Islet of Langerhans (tissue), 1 donor: ENCODE results near the gene SERPINE1.

ENCODE experiments used
- FAIRE-seq: peaks from one replicate; lab custom pipeline; 2011; peaks lifted over from hg19 to GRCh38; lab: Jason Lieb, UNC

SERPINE1 gene

GRCh38 chr7:101156866-101157589 lies 30.1 kb downstream of the SERPINE1 start:
- no peak for FAIRE-seq

- FAIRE-seq: no peak
These were observed 33.1 kb downstream of the SERPINE1 start for GRCh38 chr7:101159696-101160674.

GRCh38 chr7:101160910-101161309 lies 34.0 kb downstream of the SERPINE1 start:
- FAIRE-seq: no peak

DNA sequence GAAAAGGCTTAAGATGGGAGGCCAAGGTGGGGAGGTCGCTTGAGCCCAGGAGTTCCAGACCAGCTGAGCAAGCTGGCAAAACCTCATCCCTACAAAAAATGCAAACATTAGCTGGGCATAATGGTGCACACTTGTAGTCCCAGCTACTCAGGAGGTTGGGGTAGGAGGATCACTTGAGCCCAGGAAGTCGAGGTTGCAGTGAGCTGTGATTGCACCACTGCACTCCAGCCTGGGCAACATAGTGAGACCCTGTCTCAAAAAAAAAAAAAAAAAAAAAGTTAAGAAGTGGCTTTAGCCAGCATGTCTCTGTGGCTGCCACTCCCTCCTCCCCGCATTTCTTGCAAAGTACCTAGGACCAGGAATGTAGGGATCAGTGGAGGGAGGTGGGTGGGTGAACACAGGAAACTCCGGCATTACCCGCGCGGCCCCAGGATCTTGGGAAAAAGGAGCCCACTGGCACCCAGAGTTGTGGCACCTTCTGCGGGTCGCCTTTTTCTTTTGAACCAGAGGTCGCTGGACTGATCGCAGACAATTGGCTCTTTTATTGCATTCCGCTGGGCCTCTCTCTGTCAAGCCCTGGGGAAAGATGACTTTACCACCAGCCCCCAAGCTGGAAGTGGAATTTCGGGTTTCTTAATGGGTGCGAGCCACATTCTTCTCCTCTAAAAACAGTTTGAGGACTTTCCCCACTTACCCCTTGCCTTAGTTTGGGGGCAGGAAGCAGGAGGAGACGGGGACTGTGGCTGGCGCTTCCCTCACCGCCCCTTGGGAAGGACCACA lies 35.0 kb downstream of the SERPINE1 start:
- FAIRE-seq: no peak

GRCh38 chr7:101162551-101163278 lies 35.8 kb downstream of the SERPINE1 start:
- FAIRE-seq: no peak

DNA sequence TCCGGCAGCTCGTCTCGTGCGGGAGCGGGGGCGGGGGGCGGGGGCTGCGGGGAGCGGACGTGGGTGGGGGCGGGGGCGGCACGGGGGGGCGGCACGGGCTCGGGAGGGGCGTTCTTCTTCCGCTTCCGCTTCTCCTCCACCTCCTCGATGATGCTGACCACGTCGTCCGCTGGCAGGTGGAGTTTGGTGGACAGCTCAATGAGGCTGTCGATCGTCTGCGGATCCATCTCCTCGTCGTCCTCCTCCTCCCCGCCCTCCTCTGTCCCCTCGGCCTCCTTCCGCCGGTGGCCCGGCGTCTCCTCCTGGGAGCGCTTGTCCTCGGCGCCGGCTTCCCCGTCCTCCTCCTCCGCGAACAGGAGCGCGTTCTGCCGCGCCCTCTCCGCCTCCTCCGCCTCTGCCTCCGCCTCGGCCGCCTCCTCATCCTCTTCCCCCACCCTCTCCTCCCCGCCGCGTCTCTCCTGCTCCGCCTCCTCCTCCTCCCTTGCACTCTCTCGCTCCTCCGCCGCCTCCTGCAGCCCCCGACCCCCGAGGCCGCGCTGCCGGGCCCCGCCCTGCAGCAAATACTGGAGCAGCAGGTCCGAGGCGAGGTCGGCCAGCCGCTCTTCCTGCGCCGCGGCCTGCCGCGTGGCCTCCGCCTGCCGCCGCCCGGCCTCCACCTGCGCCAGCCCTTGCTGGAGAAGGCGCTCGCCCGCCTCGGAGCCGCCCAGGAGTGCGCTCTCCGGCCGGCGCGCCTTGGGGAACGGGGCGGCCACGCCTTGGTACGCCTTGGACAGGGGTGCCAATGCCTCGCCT lies 36.6 kb downstream of the SERPINE1 start:
- no peak for FAIRE-seq

- FAIRE-seq: no peak
These were observed 37.4 kb downstream of the SERPINE1 start for GRCh38 chr7:101164071-101164840.

DNA sequence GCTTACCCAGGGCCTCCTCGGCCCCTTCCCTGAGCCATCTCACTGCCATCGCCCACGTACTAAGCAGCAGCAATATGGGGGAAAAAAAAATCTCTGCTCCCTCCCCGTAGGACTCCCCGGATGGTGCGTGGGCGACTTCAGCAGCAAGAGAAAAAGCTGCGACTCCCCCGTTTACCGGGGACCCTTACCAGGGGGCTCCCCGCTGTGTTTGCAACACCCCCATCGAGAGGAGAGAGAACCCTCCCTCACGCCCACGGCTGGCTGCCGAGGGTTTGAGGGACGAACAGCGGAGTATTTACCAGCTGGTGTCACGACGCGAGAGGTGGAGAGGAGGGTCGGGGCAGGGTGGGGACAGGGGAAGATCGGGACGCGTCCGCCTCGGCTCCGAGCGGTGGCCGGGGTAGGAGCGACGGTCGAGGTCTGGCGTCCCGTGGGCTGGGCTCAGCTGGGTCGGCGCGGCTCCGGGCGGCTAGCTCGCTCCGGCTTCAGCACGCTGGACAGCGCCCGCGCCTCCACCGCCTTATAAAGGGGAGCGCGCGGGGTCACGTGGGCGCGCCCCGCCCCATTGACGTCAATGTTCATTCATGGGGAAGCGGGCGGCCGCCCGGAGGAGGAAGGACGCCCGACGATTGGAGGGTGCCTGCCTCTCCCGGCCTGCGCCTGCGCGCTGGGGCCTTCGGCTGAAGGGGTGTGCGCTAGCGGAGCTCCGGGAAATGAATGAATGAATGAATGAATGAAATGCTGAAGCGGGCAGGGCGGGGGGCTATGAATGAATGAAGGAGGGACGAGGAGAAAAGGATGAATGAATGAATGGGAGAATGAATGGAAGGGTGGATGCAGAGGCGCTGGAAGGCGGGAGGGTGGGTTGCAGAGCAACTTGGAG lies 38.4 kb downstream of the SERPINE1 start, which contains the start of gene VGF:
VGF (minus strand) TSS at position 495 of the 883 bp plus-strand sequence. CDS start 726 bp downstream, outside the sequence.
- FAIRE-seq: no peak

DNA sequence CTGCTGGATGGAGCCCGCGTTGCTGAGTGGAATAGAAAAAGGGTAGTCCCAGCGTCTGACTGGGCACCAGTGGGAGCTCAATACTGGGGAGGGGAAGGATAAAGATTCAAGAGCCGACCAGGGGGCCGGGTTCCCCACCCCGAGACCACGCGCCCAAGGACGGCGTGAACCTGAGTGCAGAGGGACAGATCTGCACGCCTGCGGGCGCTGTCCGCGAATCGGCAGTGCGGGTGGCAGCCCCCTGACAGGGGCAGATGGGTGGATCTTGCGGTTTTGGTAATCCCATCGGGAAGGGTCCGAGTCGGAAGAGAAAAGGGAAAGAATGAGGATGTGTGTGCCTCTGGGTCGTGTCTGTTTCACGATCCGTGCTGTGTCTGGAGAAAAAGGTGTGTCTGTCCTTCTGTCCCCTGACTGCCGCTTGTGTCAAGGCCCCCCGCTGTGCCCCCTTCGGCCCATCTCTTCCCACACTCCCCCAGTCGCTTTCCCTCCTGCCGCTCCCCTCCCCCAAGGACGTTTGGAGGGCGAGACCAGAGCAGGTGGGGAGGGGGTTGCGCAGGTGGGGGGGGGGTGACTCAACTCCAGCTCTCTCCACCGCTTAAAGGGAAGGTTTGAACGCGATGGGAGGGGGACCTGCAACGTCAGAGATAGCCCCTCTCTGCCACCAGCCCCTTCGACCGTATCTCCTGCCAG lies 39.2 kb downstream of the SERPINE1 start:
- no peak for FAIRE-seq

- no peak for FAIRE-seq
These were observed 39.7 kb downstream of the SERPINE1 start for GRCh38 chr7:101166648-101166908.

DNA sequence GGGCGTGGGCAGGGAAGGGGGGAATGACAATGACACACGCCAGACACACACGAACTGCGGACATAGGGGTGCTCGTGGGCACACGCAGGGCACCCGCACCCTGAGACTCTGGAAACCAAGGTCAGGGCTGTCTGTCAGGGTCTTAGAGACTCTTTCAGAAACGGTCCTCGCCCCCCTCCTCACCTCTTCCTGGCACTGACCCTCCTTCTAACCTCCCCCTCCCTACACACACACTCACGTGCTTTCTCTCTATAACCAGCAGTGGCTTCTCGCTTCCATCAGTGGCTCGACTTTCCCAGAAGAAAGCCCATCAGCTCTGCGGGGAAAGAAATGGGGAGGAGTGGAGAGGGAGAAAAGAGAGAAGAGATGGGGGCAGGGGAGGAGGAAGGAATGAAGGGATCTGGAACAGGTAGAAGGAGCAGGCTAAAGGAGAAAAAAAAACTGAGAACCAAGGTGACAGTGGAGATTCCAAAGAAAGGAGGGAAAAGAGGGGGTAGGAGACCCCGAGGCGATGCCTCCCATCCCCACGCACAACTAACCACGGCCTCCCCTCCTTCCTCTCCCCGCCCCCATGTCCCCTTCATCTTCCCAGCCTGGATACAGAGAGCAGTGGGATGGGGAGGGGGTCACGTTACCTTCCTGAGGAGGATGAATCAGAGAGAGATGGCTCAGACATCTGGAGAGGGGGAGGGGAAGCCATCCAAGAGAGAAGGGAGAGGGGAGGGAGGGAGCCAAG lies 40.2 kb downstream of the SERPINE1 start:
- FAIRE-seq: no peak

DNA sequence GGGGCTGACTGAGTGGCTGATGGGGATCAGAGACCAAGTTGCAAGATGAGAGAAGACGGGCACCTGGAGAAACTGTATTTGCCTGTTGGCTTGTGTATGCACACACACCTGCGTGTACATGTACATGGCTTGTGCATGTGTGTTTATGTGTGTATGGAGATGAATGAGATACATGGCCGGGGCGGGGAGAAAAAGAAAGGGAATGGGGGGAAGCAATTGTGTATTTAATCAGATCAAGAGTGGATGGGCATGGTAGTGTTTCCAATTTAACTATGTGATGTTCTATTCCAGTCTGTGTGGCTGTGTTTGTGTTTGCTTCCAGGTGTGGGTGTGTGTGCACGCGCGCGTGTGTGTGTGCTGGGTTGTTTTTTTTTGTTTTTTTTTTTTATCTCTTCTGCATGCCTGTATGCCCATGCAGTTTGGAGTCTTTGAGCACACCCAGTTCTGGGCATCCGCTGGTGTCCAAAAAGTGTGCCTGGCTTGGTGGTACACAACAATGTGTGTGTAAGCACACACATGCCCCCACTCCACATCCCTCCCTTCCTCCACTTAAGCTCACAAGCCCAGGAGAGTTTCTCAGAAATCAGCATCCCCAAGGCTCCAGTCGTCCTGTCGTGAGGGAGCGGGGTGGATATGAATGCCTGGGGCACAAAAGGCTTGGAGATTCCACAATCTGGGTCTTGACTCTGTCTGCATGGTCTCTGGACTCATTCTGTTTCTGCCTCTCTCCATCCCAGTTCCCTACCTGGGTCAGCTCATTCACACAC lies 40.9 kb downstream of the SERPINE1 start:
- no peak for FAIRE-seq

GRCh38 chr7:101168412-101169049 lies 41.6 kb downstream of the SERPINE1 start:
- FAIRE-seq: no peak

- no peak for FAIRE-seq
These were observed 42.4 kb downstream of the SERPINE1 start for GRCh38 chr7:101169110-101169837.

- no peak for FAIRE-seq
These were observed 43.1 kb downstream of the SERPINE1 start for GRCh38 chr7:101169838-101170551.
